HEK293 (cell line): Measurements from ENCODE around the gene PPP1CA.
A peak's percentile ranks its signal among the peaks of the same experiment; 100 is the strongest.

Experiments used
- HOXA7 ChIP-seq: sonication (generic); formaldehyde crosslinking; IDR thresholded peaks from 2 replicates; pipeline ENCODE4 v1.8.1; 2022; ENCODE audit warnings: missing genetic modification reagents, borderline replicate concordance
- HOXC10 ChIP-seq: sonication (generic); formaldehyde crosslinking; IDR thresholded peaks from 2 replicates; pipeline ENCODE4 v1.8.1; 2023; ENCODE audit warnings: mild to moderate bottlenecking, missing genetic modification reagents
- MYNN ChIP-seq: fragments of 450-650 bp; formaldehyde crosslinking; IDR thresholded peaks from 2 replicates; pipeline ENCODE4 v1.5.1; 2016; ENCODE audit warnings: missing biosample characterization, missing genetic modification characterization, borderline replicate concordance
- SP3 ChIP-seq: fragments of 450-650 bp; formaldehyde crosslinking; IDR thresholded peaks from 2 replicates; pipeline ENCODE4 v1.5.1; 2016; ENCODE audit warnings: missing biosample characterization, missing genetic modification characterization
- YY1 ChIP-seq: fragments of 450-650 bp; formaldehyde crosslinking; IDR thresholded peaks from 2 replicates; pipeline ENCODE4 v1.5.1; 2018; ENCODE audit warnings: missing biosample characterization, missing genetic modification characterization
- YY2 ChIP-seq: fragments of 450-650 bp; formaldehyde crosslinking; IDR thresholded peaks from 2 replicates; pipeline ENCODE4 v1.5.1; 2016; ENCODE audit warnings: missing biosample characterization, missing genetic modification characterization
- ZNF10 ChIP-seq: fragments of 450-650 bp; formaldehyde crosslinking; IDR thresholded peaks from 2 replicates; pipeline ENCODE4 v1.5.1; 2017; ENCODE audit warnings: missing biosample characterization, missing genetic modification characterization
- ZNF174 ChIP-seq: fragments of 450-650 bp; formaldehyde crosslinking; IDR thresholded peaks from 2 replicates; pipeline ENCODE4 v1.5.0; 2017; ENCODE audit warnings: missing biosample characterization, mild to moderate bottlenecking, missing genetic modification characterization
- ZNF214 ChIP-seq: fragments of 450-650 bp; formaldehyde crosslinking; IDR thresholded peaks from 2 replicates; pipeline ENCODE4 v1.5.1; 2017; ENCODE audit warnings: missing biosample characterization, mild to moderate bottlenecking, missing genetic modification characterization, borderline replicate concordance
- ZNF223 ChIP-seq: fragments of 450-650 bp; formaldehyde crosslinking; IDR thresholded peaks from 2 replicates; pipeline ENCODE4 v1.5.1; 2016; ENCODE audit warnings: missing biosample characterization, missing genetic modification characterization
- ZNF23 ChIP-seq: fragments of 450-650 bp; formaldehyde crosslinking; IDR thresholded peaks from 2 replicates; pipeline ENCODE4 v1.5.1; 2016; ENCODE audit warnings: missing biosample characterization, missing genetic modification characterization, borderline replicate concordance
- ZNF292 ChIP-seq: fragments of 450-650 bp; formaldehyde crosslinking; IDR thresholded peaks from 2 replicates; pipeline ENCODE4 v1.5.1; 2016; ENCODE audit warnings: low read depth, missing biosample characterization, missing genetic modification characterization, borderline replicate concordance
- ZNF311 ChIP-seq: fragments of 450-650 bp; formaldehyde crosslinking; IDR thresholded peaks from 2 replicates; pipeline ENCODE4 v1.5.1; 2017; ENCODE audit warnings: missing biosample characterization, missing genetic modification characterization, borderline replicate concordance
- ZNF335 ChIP-seq: fragments of 450-650 bp; formaldehyde crosslinking; conservative IDR thresholded peaks from 2 replicates; pipeline ENCODE4 v1.5.1; 2016; ENCODE audit warnings: missing biosample characterization, missing genetic modification characterization
- ZNF341 ChIP-seq: fragments of 450-650 bp; formaldehyde crosslinking; IDR thresholded peaks from 2 replicates; pipeline ENCODE4; 2016; ENCODE audit warnings: low read depth, missing biosample characterization, missing genetic modification characterization
- ZNF404 ChIP-seq: fragments of 450-650 bp; formaldehyde crosslinking; IDR thresholded peaks from 2 replicates; pipeline ENCODE4 v1.5.1; 2017; ENCODE audit warnings: missing biosample characterization, missing genetic modification characterization
- ZNF510 ChIP-seq: fragments of 450-650 bp; formaldehyde crosslinking; IDR thresholded peaks from 2 replicates; pipeline ENCODE4 v1.5.1; 2018; ENCODE audit warnings: mild to moderate bottlenecking, missing genetic modification characterization, missing biosample characterization; ENCODE audit not compliant: insufficient replicate concordance
- ZNF521 ChIP-seq: fragments of 450-650 bp; formaldehyde crosslinking; IDR thresholded peaks from 2 replicates; pipeline ENCODE4 v1.5.1; 2017; ENCODE audit warnings: missing biosample characterization, mild to moderate bottlenecking, missing genetic modification characterization
- ZNF560 ChIP-seq: fragments of 450-650 bp; formaldehyde crosslinking; IDR thresholded peaks from 2 replicates; pipeline ENCODE4 v1.5.1; 2017; ENCODE audit warnings: missing biosample characterization, missing genetic modification characterization, borderline replicate concordance
- ZNF777 ChIP-seq: fragments of 450-650 bp; formaldehyde crosslinking; IDR thresholded peaks from 2 replicates; pipeline ENCODE4 v1.5.1; 2017; ENCODE audit warnings: missing biosample characterization, missing genetic modification characterization, borderline replicate concordance
- ZSCAN16 ChIP-seq: fragments of 450-650 bp; formaldehyde crosslinking; IDR thresholded peaks from 2 replicates; pipeline ENCODE4 v1.5.1; 2016; ENCODE audit warnings: missing biosample characterization, missing genetic modification characterization
- ZXDB ChIP-seq: fragments of 450-650 bp; formaldehyde crosslinking; IDR thresholded peaks from 2 replicates; pipeline ENCODE4 v1.5.1; 2016; ENCODE audit warnings: missing biosample characterization, missing genetic modification characterization
- TF ChIP-seq, protein P1 (sequence below): fragments of 450-650 bp; formaldehyde crosslinking; IDR thresholded peaks from 2 replicates; pipeline ENCODE4 v1.5.1; 2016; ENCODE audit warnings: missing biosample characterization, missing genetic modification characterization
- TF ChIP-seq, protein P2 (sequence below): fragments of 450-650 bp; formaldehyde crosslinking; IDR thresholded peaks from 2 replicates; pipeline ENCODE4 v1.5.1; 2016; ENCODE audit warnings: missing biosample characterization, missing genetic modification characterization
- TF ChIP-seq, protein P3 (sequence below): fragments of 450-650 bp; formaldehyde crosslinking; IDR thresholded peaks from 2 replicates; pipeline ENCODE4 v1.5.1; 2016; ENCODE audit warnings: missing biosample characterization, missing genetic modification characterization
- TF ChIP-seq, protein P4 (sequence below): fragments of 450-650 bp; formaldehyde crosslinking; IDR thresholded peaks from 2 replicates; pipeline ENCODE4 v1.5.1; 2016; ENCODE audit warnings: missing biosample characterization, missing genetic modification characterization
- TF ChIP-seq, protein P5 (sequence below): fragments of 450-650 bp; formaldehyde crosslinking; IDR thresholded peaks from 2 replicates; pipeline ENCODE4 v1.5.1; 2016; ENCODE audit warnings: missing biosample characterization, missing genetic modification characterization

The PPP1CA gene

DNA sequence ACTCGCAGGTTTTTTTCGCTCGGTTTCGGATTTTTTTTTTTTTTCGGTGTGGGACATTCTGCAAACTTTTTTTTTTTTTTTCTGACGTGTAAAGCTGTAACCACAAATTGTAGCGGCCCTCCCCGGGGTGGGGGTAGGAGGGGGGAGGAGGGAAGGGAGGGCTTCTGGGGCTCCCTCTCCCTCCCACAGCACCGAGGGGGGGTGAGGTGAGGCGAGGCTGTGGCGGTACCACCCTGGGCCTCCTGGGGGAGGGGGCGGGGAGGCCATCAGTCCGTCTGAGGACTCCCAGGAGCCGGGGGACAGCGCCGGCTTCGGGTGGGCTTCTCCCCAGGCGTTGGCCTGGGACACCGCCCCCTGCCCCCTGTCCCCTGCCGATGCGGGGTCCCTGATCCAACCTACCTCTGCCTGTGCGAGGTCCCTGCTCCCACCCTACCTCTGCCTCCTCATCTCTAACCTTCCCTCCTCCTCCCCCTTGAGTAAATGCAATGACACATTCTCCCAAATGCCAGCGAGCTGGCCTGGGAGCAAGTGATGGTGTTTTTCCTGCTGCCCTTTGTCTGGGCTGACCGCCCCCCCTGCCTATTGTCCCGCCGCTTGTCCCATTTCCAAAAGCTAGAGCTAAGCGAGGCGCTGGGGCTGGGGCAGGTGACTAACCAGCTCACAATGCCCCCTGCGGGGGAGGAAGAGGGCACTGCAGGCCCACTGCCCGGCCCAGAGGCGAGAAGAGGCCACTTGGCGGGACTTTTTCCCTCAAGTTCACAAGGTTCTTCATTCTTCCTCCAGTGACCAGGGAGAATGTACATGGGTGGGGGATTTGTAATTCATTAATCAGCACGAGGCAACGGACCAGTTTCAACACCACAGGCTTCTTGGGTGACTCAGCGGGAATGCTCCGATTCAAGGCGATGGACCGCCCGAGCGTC is 27.7 kb downstream of the PPP1CA start (continued):
- TF ChIP-seq, protein P1, sequence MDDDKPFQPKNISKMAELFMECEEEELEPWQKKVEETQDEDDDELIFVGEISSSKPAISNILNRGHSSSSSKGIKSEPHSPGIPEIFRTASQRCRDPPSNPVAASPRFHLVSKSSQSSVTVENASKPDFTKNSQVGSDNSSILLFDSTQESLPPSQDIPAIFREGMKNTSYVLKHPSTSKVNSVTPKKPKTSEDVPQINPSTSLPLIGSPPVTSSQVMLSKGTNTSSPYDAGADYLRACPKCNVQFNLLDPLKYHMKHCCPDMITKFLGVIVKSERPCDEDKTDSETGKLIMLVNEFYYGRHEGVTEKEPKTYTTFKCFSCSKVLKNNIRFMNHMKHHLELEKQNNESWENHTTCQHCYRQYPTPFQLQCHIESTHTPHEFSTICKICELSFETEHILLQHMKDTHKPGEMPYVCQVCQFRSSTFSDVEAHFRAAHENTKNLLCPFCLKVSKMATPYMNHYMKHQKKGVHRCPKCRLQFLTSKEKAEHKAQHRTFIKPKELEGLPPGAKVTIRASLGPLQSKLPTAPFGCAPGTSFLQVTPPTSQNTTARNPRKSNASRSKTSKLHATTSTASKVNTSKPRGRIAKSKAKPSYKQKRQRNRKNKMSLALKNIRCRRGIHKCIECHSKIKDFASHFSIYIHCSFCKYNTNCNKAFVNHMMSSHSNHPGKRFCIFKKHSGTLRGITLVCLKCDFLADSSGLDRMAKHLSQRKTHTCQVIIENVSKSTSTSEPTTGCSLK (tag by site-specific recombination) = no peak
- TF ChIP-seq ZNF292 (tag by site-specific recombination) = no peak
- no peak for TF ChIP-seq ZNF214 (tag by site-specific recombination)
- no peak for TF ChIP-seq MYNN
- TF ChIP-seq, protein P2, sequence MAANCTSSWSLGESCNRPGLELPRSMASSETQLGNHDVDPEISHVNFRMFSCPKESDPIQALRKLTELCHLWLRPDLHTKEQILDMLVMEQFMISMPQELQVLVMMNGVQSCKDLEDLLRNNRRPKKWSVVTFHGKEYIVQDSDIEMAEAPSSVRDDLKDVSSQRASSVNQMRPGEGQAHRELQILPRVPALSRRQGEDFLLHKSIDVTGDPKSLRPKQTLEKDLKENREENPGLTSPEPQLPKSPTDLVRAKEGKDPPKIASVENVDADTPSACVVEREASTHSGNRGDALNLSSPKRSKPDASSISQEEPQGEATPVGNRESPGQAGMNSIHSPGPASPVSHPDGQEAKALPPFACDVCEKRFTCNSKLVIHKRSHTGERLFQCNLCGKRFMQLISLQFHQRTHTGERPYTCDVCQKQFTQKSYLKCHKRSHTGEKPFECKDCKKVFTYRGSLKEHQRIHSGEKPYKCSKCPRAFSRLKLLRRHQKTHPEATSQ = no peak
- no peak for TF ChIP-seq ZNF23 (tag by site-specific recombination)
- no peak for TF ChIP-seq ZNF311
- no peak for TF ChIP-seq ZNF223 (tag by site-specific recombination)
- TF ChIP-seq YY2 (tag by site-specific recombination) = no peak
- TF ChIP-seq, protein P3, sequence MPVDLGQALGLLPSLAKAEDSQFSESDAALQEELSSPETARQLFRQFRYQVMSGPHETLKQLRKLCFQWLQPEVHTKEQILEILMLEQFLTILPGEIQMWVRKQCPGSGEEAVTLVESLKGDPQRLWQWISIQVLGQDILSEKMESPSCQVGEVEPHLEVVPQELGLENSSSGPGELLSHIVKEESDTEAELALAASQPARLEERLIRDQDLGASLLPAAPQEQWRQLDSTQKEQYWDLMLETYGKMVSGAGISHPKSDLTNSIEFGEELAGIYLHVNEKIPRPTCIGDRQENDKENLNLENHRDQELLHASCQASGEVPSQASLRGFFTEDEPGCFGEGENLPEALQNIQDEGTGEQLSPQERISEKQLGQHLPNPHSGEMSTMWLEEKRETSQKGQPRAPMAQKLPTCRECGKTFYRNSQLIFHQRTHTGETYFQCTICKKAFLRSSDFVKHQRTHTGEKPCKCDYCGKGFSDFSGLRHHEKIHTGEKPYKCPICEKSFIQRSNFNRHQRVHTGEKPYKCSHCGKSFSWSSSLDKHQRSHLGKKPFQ = no peak
- TF ChIP-seq ZNF510 = no peak
- TF ChIP-seq ZNF404 (tag by site-specific recombination) = no peak
- peak; percentile 55 for TF ChIP-seq SP3 (tag by site-specific recombination)
- TF ChIP-seq YY1 (tag by site-specific recombination) = no peak
- no peak for TF ChIP-seq ZNF174 (tag by site-specific recombination)
- TF ChIP-seq, protein P4, sequence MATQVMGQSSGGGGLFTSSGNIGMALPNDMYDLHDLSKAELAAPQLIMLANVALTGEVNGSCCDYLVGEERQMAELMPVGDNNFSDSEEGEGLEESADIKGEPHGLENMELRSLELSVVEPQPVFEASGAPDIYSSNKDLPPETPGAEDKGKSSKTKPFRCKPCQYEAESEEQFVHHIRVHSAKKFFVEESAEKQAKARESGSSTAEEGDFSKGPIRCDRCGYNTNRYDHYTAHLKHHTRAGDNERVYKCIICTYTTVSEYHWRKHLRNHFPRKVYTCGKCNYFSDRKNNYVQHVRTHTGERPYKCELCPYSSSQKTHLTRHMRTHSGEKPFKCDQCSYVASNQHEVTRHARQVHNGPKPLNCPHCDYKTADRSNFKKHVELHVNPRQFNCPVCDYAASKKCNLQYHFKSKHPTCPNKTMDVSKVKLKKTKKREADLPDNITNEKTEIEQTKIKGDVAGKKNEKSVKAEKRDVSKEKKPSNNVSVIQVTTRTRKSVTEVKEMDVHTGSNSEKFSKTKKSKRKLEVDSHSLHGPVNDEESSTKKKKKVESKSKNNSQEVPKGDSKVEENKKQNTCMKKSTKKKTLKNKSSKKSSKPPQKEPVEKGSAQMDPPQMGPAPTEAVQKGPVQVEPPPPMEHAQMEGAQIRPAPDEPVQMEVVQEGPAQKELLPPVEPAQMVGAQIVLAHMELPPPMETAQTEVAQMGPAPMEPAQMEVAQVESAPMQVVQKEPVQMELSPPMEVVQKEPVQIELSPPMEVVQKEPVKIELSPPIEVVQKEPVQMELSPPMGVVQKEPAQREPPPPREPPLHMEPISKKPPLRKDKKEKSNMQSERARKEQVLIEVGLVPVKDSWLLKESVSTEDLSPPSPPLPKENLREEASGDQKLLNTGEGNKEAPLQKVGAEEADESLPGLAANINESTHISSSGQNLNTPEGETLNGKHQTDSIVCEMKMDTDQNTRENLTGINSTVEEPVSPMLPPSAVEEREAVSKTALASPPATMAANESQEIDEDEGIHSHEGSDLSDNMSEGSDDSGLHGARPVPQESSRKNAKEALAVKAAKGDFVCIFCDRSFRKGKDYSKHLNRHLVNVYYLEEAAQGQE (tag by site-specific recombination) = no peak
- no peak for TF ChIP-seq ZSCAN16 (tag by site-specific recombination)
- TF ChIP-seq HOXA7 (CRISPR knock-in tag) = no peak
- TF ChIP-seq ZNF335 (tag by site-specific recombination) = peak; percentile 80
- TF ChIP-seq ZNF560 (tag by site-specific recombination) = no peak
- TF ChIP-seq ZXDB (tag by site-specific recombination) = no peak
- TF ChIP-seq HOXC10 = no peak
- TF ChIP-seq, protein P5, sequence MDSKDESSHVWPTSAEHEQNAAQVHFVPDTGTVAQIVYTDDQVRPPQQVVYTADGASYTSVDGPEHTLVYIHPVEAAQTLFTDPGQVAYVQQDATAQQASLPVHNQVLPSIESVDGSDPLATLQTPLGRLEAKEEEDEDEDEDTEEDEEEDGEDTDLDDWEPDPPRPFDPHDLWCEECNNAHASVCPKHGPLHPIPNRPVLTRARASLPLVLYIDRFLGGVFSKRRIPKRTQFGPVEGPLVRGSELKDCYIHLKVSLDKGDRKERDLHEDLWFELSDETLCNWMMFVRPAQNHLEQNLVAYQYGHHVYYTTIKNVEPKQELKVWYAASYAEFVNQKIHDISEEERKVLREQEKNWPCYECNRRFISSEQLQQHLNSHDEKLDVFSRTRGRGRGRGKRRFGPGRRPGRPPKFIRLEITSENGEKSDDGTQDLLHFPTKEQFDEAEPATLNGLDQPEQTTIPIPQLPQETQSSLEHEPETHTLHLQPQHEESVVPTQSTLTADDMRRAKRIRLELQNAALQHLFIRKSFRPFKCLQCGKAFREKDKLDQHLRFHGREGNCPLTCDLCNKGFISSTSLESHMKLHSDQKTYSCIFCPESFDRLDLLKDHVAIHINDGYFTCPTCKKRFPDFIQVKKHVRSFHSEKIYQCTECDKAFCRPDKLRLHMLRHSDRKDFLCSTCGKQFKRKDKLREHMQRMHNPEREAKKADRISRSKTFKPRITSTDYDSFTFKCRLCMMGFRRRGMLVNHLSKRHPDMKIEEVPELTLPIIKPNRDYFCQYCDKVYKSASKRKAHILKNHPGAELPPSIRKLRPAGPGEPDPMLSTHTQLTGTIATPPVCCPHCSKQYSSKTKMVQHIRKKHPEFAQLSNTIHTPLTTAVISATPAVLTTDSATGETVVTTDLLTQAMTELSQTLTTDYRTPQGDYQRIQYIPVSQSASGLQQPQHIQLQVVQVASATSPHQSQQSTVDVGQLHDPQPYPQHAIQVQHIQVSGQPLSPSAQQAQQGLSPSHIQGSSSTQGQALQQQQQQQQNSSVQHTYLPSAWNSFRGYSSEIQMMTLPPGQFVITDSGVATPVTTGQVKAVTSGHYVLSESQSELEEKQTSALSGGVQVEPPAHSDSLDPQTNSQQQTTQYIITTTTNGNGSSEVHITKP (tag by site-specific recombination) = peak; percentile 98
- no peak for TF ChIP-seq ZNF777 (tag by site-specific recombination)
- no peak for TF ChIP-seq ZNF341 (tag by site-specific recombination)
- no peak for TF ChIP-seq ZNF521 (tag by site-specific recombination)
- TF ChIP-seq ZNF10 = no peak
